NCI-H1930 (cell line): ENCODE measurements around the gene SLC4A5.

Source experiments
- DNase-seq, 2 experiments: peaks; one replicate each; lab custom pipeline; 2025; lab: John Stamatoyannopoulos, UW

SLC4A5 gene

GRCh38 chr2:74312913-74313312 lies 30.3 kb downstream of the SLC4A5 start:
- no peak for DNase-seq

DNA sequence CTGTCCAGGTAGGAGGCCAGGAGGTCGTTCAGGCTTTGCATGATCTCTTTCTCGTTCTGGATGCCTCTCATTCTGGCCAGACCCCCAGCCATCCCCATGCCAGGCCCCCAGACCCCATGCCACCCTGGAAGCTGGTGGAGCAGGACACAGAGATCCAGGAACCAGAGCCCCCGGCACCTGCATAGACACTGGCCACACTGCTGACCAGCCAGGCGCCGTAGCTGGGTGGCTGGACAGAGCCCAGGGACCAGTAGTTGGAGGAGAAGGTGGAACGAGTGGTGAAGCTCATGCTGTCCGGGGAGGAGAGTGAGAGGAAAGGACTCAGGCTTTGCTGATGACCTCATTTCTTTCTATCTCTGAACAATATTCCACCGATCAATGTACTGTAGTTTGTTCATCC lies 35.5 kb downstream of the SLC4A5 start:
- DNase-seq = no peak

GRCh38 chr2:74304332-74305148 lies 38.7 kb downstream of the SLC4A5 start:
- no peak for DNase-seq

- no peak for DNase-seq
These were observed 40.4 kb downstream of the SLC4A5 start for GRCh38 chr2:74302865-74303264.

GRCh38 chr2:74301262-74301661 lies 42.0 kb downstream of the SLC4A5 start:
- no peak for DNase-seq

GRCh38 chr2:74300506-74300905 lies 42.7 kb downstream of the SLC4A5 start:
- no peak for DNase-seq

DNA sequence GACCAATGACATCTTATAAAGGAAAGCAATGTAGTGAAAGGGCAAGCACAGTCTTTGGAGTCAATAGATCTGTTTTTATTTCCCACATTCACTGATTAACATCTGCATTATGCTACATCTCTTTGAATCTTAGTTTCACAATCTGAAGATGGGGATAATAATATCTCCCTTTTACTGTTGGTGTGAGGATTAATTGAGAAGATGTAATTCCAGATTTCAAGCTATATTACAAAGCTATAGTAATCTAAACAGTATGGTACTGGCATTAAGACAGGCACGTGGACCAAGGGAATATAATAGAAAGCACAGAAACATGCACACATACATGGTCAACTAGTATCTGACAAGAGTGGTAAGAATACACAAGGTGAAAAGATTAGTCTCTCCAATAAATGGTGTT lies 45.3 kb downstream of the SLC4A5 start:
- DNase-seq = no peak

DNA sequence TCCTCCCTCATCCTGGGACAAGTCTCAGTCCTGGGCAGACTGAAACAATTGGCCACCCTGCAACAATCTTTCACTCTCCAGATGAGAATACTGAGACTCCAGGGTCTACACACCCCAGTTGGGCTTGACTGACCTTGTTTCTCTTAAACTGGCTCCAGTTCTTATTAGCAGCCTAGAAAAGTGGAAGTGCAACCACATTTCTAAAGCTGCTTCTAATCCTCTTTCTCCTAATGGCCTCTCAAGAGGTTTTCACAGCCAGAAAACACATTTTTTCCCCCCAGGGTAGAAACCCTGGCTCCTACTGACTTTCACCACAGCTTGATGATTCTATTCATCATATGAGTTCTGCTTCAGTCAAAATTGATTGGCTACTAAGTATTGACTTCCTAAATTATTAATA lies 45.8 kb downstream of the SLC4A5 start:
- no peak for DNase-seq

GRCh38 chr2:74293191-74293991 lies 49.8 kb downstream of the SLC4A5 start:
- DNase-seq = no peak

- no peak for DNase-seq
These were observed 50.5 kb downstream of the SLC4A5 start for GRCh38 chr2:74292751-74293150.

GRCh38 chr2:74291886-74292621 lies 51.2 kb downstream of the SLC4A5 start:
- DNase-seq = no peak

GRCh38 chr2:74291218-74291544 lies 52.0 kb downstream of the SLC4A5 start:
- DNase-seq = no peak

DNA sequence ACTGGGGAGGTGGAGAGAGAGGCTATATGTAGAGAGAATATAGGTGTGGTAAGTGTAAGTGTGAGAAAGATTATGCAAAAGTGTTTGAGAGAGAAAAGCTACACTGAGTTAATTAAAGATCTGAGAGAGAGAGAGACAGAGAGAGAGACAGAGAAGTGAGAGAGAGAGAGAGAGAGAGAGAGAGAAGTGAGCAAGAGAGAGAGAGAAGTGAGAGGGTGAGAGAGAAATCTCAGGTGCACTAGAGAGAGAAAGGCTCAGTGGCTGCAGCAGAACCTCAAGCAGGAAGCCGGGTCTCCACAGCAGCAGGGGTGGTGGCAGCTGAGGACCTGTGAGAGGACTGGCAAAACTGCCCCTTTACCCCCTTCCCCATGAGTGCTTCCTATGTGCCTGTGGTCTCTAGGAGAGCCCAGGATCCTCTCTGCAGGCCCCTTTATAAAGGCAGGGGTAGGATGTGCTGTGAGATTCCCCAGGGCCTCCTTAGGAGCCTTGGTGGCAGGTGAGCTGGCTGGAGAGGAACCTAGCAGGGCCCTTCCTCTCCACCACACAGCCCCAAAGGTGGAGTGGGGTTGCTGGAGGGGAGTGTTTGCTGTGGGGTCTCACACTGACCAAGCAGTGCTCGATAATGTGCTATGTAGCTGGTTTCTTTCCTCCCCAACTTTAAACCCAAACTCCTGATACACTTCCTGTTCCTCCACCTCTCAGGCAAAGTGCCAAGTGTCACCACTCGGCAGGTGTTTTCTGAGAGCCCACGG lies 52.6 kb downstream of the SLC4A5 start:
- no peak for DNase-seq

DNA sequence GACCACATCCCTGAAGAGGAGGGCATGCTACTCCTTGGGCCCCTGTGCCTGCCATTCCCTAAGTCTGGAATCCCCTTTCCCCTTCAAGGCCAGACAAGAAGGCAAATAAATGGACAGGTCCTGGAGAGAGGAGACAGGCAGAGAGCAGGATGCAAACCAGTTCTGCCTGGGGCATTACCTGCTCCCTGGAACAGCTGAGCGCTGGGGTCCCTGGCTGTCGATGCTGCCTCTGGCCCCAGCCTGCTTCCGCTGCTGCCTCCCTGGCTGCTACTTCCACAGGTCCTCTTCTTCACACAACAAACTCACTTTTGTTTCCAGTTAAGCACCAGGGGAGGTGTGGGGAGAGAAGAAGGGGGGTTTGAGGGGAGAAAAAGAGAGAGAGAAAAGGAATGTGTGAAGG lies 53.1 kb downstream of the SLC4A5 start:
- DNase-seq = no peak

GRCh38 chr2:74286725-74287124 lies 56.5 kb downstream of the SLC4A5 start:
- no peak for DNase-seq

- no peak for DNase-seq
These were observed 61.9 kb downstream of the SLC4A5 start for GRCh38 chr2:74281141-74281975.

DNA sequence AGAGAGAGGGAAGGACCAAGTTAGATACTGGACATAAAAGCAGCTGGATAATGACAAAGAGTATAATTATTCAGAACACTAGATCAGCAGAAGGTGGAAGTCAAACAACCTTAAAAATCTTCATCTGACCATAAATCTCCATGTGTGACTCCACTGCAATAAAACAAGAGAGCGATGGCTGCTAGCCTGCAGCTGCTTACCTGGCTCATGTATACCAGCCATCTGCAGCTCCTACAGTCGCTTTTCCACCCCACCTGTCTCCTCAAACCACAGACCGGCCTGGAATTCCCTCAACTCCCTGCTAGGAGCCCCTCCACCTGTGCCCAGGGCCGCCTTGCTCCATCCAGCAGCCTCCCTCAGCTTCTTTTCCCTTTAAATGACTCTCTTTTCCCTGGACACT lies 64.5 kb downstream of the SLC4A5 start:
- no peak for DNase-seq

- no peak for DNase-seq
These were observed 65.0 kb downstream of the SLC4A5 start for GRCh38 chr2:74278176-74278575.

DNA sequence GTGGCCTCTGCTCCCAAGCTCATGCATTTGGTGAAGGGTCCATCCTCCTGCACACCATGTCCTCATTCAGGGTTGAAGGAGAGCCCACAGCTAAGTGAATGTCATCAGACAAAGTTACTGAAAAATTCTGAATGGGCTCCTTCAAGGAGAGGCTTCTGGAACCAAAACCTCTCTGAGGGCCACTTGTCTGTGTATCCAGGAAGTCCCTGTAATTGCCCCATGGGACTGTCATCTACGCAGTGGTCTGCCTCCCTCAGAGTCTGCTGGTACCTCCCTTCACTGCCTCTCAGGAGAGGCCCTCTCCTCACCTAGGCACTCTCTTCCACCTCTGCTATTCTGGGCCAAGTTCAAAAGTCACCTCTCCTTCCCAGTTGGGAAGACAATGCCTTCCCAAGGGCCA lies 68.0 kb downstream of the SLC4A5 start:
- DNase-seq = no peak

GRCh38 chr2:74269667-74270066 lies 73.5 kb downstream of the SLC4A5 start:
- no peak for DNase-seq

DNA sequence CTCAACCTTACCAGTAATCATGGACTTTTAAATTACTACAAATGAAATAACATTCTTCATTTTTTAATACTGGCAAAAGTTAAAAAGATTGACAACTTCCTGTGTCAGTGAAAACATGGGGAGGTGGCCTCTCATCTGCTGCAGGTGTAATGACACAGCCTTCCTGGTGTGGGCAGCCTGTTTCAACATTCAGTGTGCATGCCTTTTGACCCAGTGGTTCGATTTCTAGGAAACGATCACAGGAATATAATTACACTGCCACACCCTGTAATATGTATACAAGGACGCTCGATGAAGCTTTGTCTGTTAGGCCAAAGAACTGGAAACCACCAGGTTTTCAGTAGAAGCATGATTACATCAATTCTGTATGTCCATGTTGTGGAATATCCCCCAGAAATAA lies 76.1 kb downstream of the SLC4A5 start:
- DNase-seq = no peak
